Endothelial cell of umbilical vein (primary cell): ENCODE results near the gene COBLL1. TPM values are rescaled to one million over a fixed set of nuclear protein-coding genes. Genes with fewer than 3 reads are reported as not detected.

Experiments
- BruUV-seq: library from RNA; stranded (reverse); fragments of 400-500 nt; replicated peaks from 2 replicates; lab custom pipeline; 2021; lab: Mats Ljungman, UMichigan
- CTCF ChIA-PET: fragments of 300-600, 350-600 bp; sonication (Branson Sonifier 250); formaldehyde crosslinking; loops from one replicate; lab custom pipeline; 2021; ENCODE audit warnings: antibody characterized with exemption, inconsistent platforms; lab: Charles Lee
- POLR2A ChIA-PET: fragments of 300-600, 350-600 bp; sonication (Branson Sonifier 250); formaldehyde crosslinking; loops from one replicate; lab custom pipeline; 2021; ENCODE audit warnings: antibody characterized with exemption, inconsistent platforms; lab: Charles Lee
- DNase-seq: peaks from one replicate; pipeline ENCODE4 v3.0.0-alpha.2; 2011; ENCODE audit warnings: low read depth, low spot score
- FAIRE-seq: peaks from 2 replicates; lab custom pipeline; 2011; peaks lifted over from hg19 to GRCh38; lab: Jason Lieb, UNC
- H2AFZ ChIP-seq: 2 replicates; pipeline ENCODE4 v1.6.0; 2012; ENCODE audit warnings: low read depth, low read length, control low read depth, inconsistent platforms
- H3K27ac ChIP-seq: 2 replicates; pipeline ENCODE4 v1.5.1; 2011; ENCODE audit warnings: low read depth, mild to moderate bottlenecking, control low read depth, low read length, moderate library complexity; ENCODE audit not compliant: insufficient read depth
- H3K27me3 ChIP-seq, 2 experiments: 2 replicates each; pipeline versions ENCODE4 v1.6.0 to v1.6.1; 2011; ENCODE audit warnings: low read length in 2 of 2, mixed read lengths in 1 of 2; ENCODE audit not compliant: control insufficient read depth in 2 of 2, insufficient read depth in 2 of 2
- H3K36me3 ChIP-seq, 2 experiments: 2 replicates in 1 of 2; 3 replicates in 1 of 2; pipeline ENCODE4 v1.5.1; 2011; ENCODE audit warnings: low read length in 2 of 2, mild to moderate bottlenecking in 1 of 2, moderate library complexity in 1 of 2; ENCODE audit not compliant: control insufficient read depth in 2 of 2, insufficient read depth in 2 of 2; ENCODE audit errors: extremely low read depth in 1 of 2
- H3K4me1 ChIP-seq: 3 replicates; pipeline ENCODE4 v1.5.1; 2011; ENCODE audit warnings: mild to moderate bottlenecking, low read length; ENCODE audit not compliant: control insufficient read depth, insufficient read depth; ENCODE audit errors: extremely low read depth
- H3K4me2 ChIP-seq: 2 replicates; pipeline ENCODE4 v1.6.1; 2011; ENCODE audit warnings: low read length, control low read depth, mixed read lengths; ENCODE audit not compliant: insufficient read depth
- H3K4me3 ChIP-seq, 3 experiments: fragments of 200-600 bp in 1 of 3; sonication (generic), shearing (Covaris generic) in 1 of 3; replicated peaks in 1 of 3; 2 replicates each; pipeline ENCODE4 v1.5.1; 2011 to 2016; ENCODE audit warnings: control low read depth in 3 of 3, low read length in 3 of 3, mild to moderate bottlenecking in 2 of 3, inconsistent platforms in 1 of 3, low read depth in 1 of 3, moderate library complexity in 1 of 3; ENCODE audit not compliant: insufficient read depth in 1 of 3
- H3K79me2 ChIP-seq: 2 replicates; pipeline ENCODE4 v1.6.0; 2012; ENCODE audit warnings: low read length, inconsistent platforms; ENCODE audit not compliant: control insufficient read depth, insufficient read depth
- H3K9ac ChIP-seq: replicated peaks from 2 replicates; pipeline ENCODE3; 2011; ENCODE audit warnings: low read length, control low read depth; ENCODE audit not compliant: insufficient read depth; ENCODE audit errors: extremely low read depth
- H3K9me1 ChIP-seq: replicated peaks from 3 replicates; pipeline ENCODE4 v1.6.0; 2011; ENCODE audit warnings: mild to moderate bottlenecking, low read length; ENCODE audit not compliant: control insufficient read depth, insufficient read depth; ENCODE audit errors: extremely low read depth
- H3K9me3 ChIP-seq: replicated peaks from 2 replicates; pipeline ENCODE4 v1.5.1; 2012; ENCODE audit warnings: low read length, inconsistent platforms; ENCODE audit not compliant: control insufficient read depth, insufficient read depth
- H4K20me1 ChIP-seq: replicated peaks from 2 replicates; pipeline ENCODE3; 2011; ENCODE audit warnings: mild to moderate bottlenecking, low read length; ENCODE audit not compliant: control insufficient read depth, insufficient read depth; ENCODE audit errors: extremely low read depth
- EZH2 ChIP-seq: IDR thresholded peaks from 2 replicates; pipeline ENCODE4 v1.6.1; 2012; ENCODE audit warnings: borderline replicate concordance, low read depth, mild to moderate bottlenecking, moderate library complexity, low read length, inconsistent platforms; ENCODE audit not compliant: severe bottlenecking
- FOS ChIP-seq: IDR thresholded peaks from 2 replicates; pipeline ENCODE4 v1.6.1; 2011; ENCODE audit warnings: mild to moderate bottlenecking, low read length, moderate library complexity, borderline replicate concordance; ENCODE audit not compliant: insufficient read depth
- JUN ChIP-seq: IDR thresholded peaks from 2 replicates; pipeline ENCODE4 v1.6.1; 2011; ENCODE audit warnings: borderline replicate concordance, low read depth; ENCODE audit not compliant: insufficient read length, insufficient read depth
- MYC ChIP-seq: IDR thresholded peaks from one replicate; pipeline ENCODE4 v1.6.1; 2011; ENCODE audit warnings: mild to moderate bottlenecking, low read depth, low read length
- POLR2A ChIP-seq: IDR thresholded peaks from 2 replicates; pipeline ENCODE4 v1.6.1; 2012; ENCODE audit warnings: low read depth, mild to moderate bottlenecking, control low read depth, low read length
- POLR2AphosphoS5 ChIP-seq: IDR thresholded peaks from 2 replicates; pipeline ENCODE4 v1.6.1; 2012; ENCODE audit warnings: low read depth, mild to moderate bottlenecking, control low read depth, low read length, moderate library complexity; ENCODE audit not compliant: insufficient read depth
- dilution Hi-C: fragments of 300-500 bp; cut with MboI; formaldehyde crosslinking; loops from one replicate; pipeline ENCODE4 v1.15.0; 2019; ENCODE audit warnings: low sequenced_read_pairs; ENCODE audit not compliant: extremely low pct_ligation_motif_present
- intact Hi-C: fragments of 100-400 bp; cut with micrococcal nuclease; formaldehyde crosslinking; loops from one replicate; pipeline ENCODE4 v1.10.0; 2022
- polyA plus RNA-seq, 4 experiments: library from polyadenylated mRNA; depleted of rRNA in 3 of 4; stranded (reverse) in 3 of 4; unstranded in 1 of 4; fragments of >200 nt; gene quantifications; 2 replicates each; pipeline versions ENCODE4 v1.2.1 to v1.2.3, GENCODE V29; 2011 to 2012; ENCODE audit warnings: missing spikeins in 1 of 4
- total RNA-seq: library from RNA; stranded (reverse); gene quantifications from 2 replicates; pipeline ENCODE4 v1.2.3, GENCODE V29; 2021
- TF ChIP-seq, protein P1 (sequence below): IDR thresholded peaks from 2 replicates; pipeline ENCODE4 v1.6.1; 2011; ENCODE audit not compliant: insufficient read depth, insufficient read length

Gene COBLL1
- total and polyA plus RNA-seq, 2 donors (not counting 3 experiments of a cell fraction or from before 2014, with no cell fraction given): 9.1 to 38.4 TPM

DNA sequence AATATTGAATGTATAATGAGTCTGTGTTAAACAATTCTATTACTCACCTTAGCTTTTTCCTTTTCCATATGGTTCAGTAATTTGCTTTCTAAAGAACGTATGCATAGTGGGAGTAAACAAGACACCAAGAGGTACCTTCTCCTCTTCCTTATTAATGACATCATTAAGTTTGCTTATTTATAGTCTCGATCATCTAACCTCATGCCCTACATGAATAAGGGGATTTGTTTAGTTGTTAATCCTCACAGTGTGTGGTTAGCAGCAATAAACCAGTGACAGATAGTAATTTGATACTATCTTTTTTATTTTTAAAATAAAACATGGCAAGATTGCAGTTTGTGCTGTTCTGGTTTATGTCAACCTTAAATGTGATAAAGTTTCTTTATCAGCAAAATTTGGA lies 69.7 kb downstream of the COBLL1 start:
- H3K27me3 ChIP-seq: no peaks in the 10 kb centered on the region
- CTCF ChIA-PET: interaction anchor here (1.5 kb wide), 1 partner anchor 69 kb away, joined by 7 read pairs; the partner anchor contains the start of gene COBLL1
- H3K9me3 ChIP-seq: no peaks in the 10 kb centered on the region
- no peaks in the 10 kb centered on the region for H3K79me2 ChIP-seq
- no peaks in the 10 kb centered on the region for H3K36me3 ChIP-seq
- no peak for TF ChIP-seq FOS
- TF ChIP-seq, protein P1, sequence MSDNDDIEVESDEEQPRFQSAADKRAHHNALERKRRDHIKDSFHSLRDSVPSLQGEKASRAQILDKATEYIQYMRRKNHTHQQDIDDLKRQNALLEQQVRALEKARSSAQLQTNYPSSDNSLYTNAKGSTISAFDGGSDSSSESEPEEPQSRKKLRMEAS: no peak
- FAIRE-seq (no peak), DNase-seq (peak; percentile 22)
- peaks cover 18% of the 10 kb centered on the region for H3K4me1 ChIP-seq
- no peaks in the 10 kb centered on the region for H3K9me1 ChIP-seq
- intact Hi-C loops: no loop called here
- H3K4me2 ChIP-seq: no peak overlapping the region
- BruUV-seq: no TSS peak
- no peak overlapping the region for H2AFZ ChIP-seq
- dilution Hi-C loops: no loop called here
- no peak overlapping the region for H3K4me3 ChIP-seq
- H3K27ac ChIP-seq: no peak overlapping the region
- POLR2A ChIA-PET: no interaction called here
- no peak overlapping the region for H3K9ac ChIP-seq
- H4K20me1 ChIP-seq: no peaks in the 10 kb centered on the region

DNA sequence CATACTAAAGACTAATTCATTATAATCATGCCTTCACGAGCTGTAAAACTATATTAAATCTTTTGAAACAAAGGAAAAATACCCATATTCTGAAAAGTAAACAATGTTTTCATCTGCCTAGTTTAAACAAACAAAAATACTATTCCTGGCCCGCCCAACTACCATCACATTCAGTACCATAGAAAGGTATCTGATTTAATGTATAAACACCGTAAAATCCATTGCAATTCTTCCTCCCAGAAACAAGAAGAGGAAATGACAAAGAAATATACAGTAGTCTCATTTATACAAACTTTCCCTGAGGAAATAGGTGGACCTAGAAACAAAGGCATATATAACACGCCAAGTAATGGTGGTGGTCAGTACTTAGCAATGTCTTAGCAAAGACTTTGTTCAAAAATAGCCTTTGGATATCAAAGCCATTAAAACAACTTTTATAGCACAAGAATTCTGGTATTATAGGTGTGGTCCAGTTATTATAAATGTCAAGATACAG lies 71.2 kb downstream of the COBLL1 start:
- H3K9me1 ChIP-seq: no peaks in the 10 kb centered on the region
- peak overlapping the region; percentile 89 for H2AFZ ChIP-seq
- POLR2A ChIA-PET: no interaction called here
- peak overlapping the region in 1 of 3 experiments; percentile 55 for H3K4me3 ChIP-seq
- H3K27ac ChIP-seq: peak overlapping the region; percentile 67
- H3K4me2 ChIP-seq: peak overlapping the region; percentile 92
- H3K27me3 ChIP-seq: no peaks in the 10 kb centered on the region
- dilution Hi-C loops (no loop called here), intact Hi-C loops (loop anchor here (1.0 kb wide), 3 partner anchors 10 to 71 kb away; partner anchors contain the start of gene COBLL1)
- no peaks in the 10 kb centered on the region for H4K20me1 ChIP-seq
- H3K4me1 ChIP-seq: peaks cover 18% of the 10 kb centered on the region
- BruUV-seq: no TSS peak
- H3K9ac ChIP-seq: peak overlapping the region; percentile 62
- TF ChIP-seq POLR2AphosphoS5 (no peak), MYC (no peak), FOS (no peak), POLR2A (peak; percentile 54), JUN (peak; percentile 24), EZH2 (no peak)
- CTCF ChIA-PET: interaction anchor here (0.7 to 1.6 kb wide), 4 partner anchors 15 to 71 kb away, joined by 3 to 7 read pairs (median 4); partner anchors contain the start of gene COBLL1
- peaks cover 2% of the 10 kb centered on the region for H3K79me2 ChIP-seq
- FAIRE-seq (no peak), DNase-seq (peak; percentile 84)
- H3K9me3 ChIP-seq: no peaks in the 10 kb centered on the region
- H3K36me3 ChIP-seq: no peaks in the 10 kb centered on the region
